Measurements from ENCODE around the gene PCDHGA11.

GRCh38 chr5:141439411-141440141, 18.7 kb downstream of the PCDHGA11 start:
- TF ChIP-seq USF2 (CRISPR knock-in tag; IDR thresholded peaks at IDR 0.05) (no peak), MLLT1 (IDR thresholded peaks at IDR 0.05) (no peak), REST (IDR thresholded peaks at IDR 0.05; ENCODE audit: borderline replicate concordance) (no peak), REST (CRISPR knock-in tag; IDR thresholded peaks at IDR 0.05; ENCODE audit: low read depth) (no peak), KAT7 (CRISPR knock-in tag; IDR thresholded peaks at IDR 0.05; ENCODE audit: borderline replicate concordance) (no peak), POLR2AphosphoS5 (IDR thresholded peaks at IDR 0.05; ENCODE audit: control insufficient read depth, insufficient read depth, low read depth, low read length) (no peak), RBM15 (IDR thresholded peaks at IDR 0.05; ENCODE audit: insufficient read depth, low read length) (no peak), ATF3 (IDR thresholded peaks at IDR 0.05) (no peak), ATF3 (CRISPR knock-in tag; conservative IDR thresholded peaks at IDR 0.05) (no peak), ZNF512 (tag; IDR thresholded peaks at IDR 0.05) (no peak), FOXA1 (IDR thresholded peaks at IDR 0.05; ENCODE audit: borderline replicate concordance) (no peak), NR3C1 (CRISPR knock-in tag; IDR thresholded peaks at IDR 0.05) (no peak), CTBP1 (IDR thresholded peaks at IDR 0.05; ENCODE audit: borderline replicate concordance) (no peak), ZNF184 (CRISPR knock-in tag; IDR thresholded peaks at IDR 0.05) (no peak), SIN3A (IDR thresholded peaks at IDR 0.05; ENCODE audit: borderline replicate concordance in 2 of 2, control insufficient read depth in 1 of 2, low read depth in 2 of 2, low read length in 2 of 2) (no peak), ARNT (IDR thresholded peaks at IDR 0.05) (no peak)
